Measurements from ENCODE around the gene IKZF1.

The IKZF1 gene

GRCh38 chr7:50284296-50284695 lies 20.2 kb upstream of the IKZF1 start:
- no peak for DNase-seq

GRCh38 chr7:50285269-50285668 lies 19.2 kb upstream of the IKZF1 start:
- DNase-seq: no peak

GRCh38 chr7:50287129-50287528 lies 17.4 kb upstream of the IKZF1 start:
- no peak for DNase-seq

GRCh38 chr7:50292165-50292757 lies 12.3 kb upstream of the IKZF1 start:
- DNase-seq: no peak

- no peak for DNase-seq
These were observed 11.8 kb upstream of the IKZF1 start for GRCh38 chr7:50292763-50293162.

- no peak for DNase-seq
These were observed 10.9 kb upstream of the IKZF1 start for GRCh38 chr7:50293509-50294179.

- DNase-seq: no peak
These were observed 9.4 kb upstream of the IKZF1 start for GRCh38 chr7:50295133-50295532.

- no peak for DNase-seq
These were observed 7.7 kb upstream of the IKZF1 start for GRCh38 chr7:50296799-50297198.

- no peak for DNase-seq
These were observed 5.5 kb upstream of the IKZF1 start for GRCh38 chr7:50298811-50299562.

GRCh38 chr7:50300336-50300735 lies 4.2 kb upstream of the IKZF1 start:
- no peak for DNase-seq

GRCh38 chr7:50302486-50303334 lies 1.8 kb upstream of the IKZF1 start:
- DNase-seq: no peak

GRCh38 chr7:50303335-50304128 lies 984 bp upstream of the IKZF1 start:
- DNase-seq: no peak

- DNase-seq: no peak
These were observed 531 bp downstream of the IKZF1 start for GRCh38 chr7:50304911-50305582.

- no peak for DNase-seq
These were observed 1.3 kb downstream of the IKZF1 start for GRCh38 chr7:50305583-50306493.

GRCh38 chr7:50306494-50307367 lies 2.2 kb downstream of the IKZF1 start:
- no peak for DNase-seq

- no peak for DNase-seq
These were observed 3.0 kb downstream of the IKZF1 start for GRCh38 chr7:50307368-50308032.

GRCh38 chr7:50308203-50308531 lies 3.7 kb downstream of the IKZF1 start:
- DNase-seq: no peak

- DNase-seq: no peak
These were observed 4.2 kb downstream of the IKZF1 start for GRCh38 chr7:50308532-50309385.

All from NCI-H1694 treated with DMSO at 0.1 percent for 48 hours (cell line).